Keratinocyte (primary cell): ENCODE results near the gene GNPTG. TPM values are rescaled to one million over a fixed set of nuclear protein-coding genes. Genes with fewer than 3 reads are reported as not detected.

Source experiments
- DNase-seq: peaks from one replicate; pipeline ENCODE4 v3.0.0-alpha.2; 2011; ENCODE audit warnings: low read depth, missing footprints, low spot score
- FAIRE-seq: peaks from 2 replicates; lab custom pipeline; 2011; peaks lifted over from hg19 to GRCh38; lab: Jason Lieb, UNC
- H2AFZ ChIP-seq: 2 replicates; pipeline ENCODE4 v1.6.0; 2012; ENCODE audit warnings: low read length, control low read depth, inconsistent platforms; ENCODE audit not compliant: control insufficient read depth
- H3K27ac ChIP-seq: 2 replicates; pipeline ENCODE4 v1.5.1; 2011; ENCODE audit warnings: low read length; ENCODE audit not compliant: control insufficient read depth, insufficient read depth
- H3K27me3 ChIP-seq: 3 replicates; pipeline ENCODE4 v1.6.0; 2011; ENCODE audit warnings: low read length; ENCODE audit not compliant: control insufficient read depth, insufficient read depth; ENCODE audit errors: extremely low read depth
- H3K36me3 ChIP-seq, 2 experiments: 2 replicates in 1 of 2; 3 replicates in 1 of 2; pipeline ENCODE4 v1.5.1; 2011; ENCODE audit warnings: low read length in 2 of 2, mild to moderate bottlenecking in 1 of 2; ENCODE audit not compliant: control insufficient read depth in 2 of 2, insufficient read depth in 2 of 2; ENCODE audit errors: extremely low read depth in 1 of 2
- H3K4me1 ChIP-seq: 3 replicates; pipeline ENCODE4 v1.5.1; 2011; ENCODE audit warnings: low read length; ENCODE audit not compliant: control insufficient read depth, insufficient read depth; ENCODE audit errors: extremely low read depth
- H3K4me2 ChIP-seq: 3 replicates; pipeline ENCODE4 v1.6.0; 2011; ENCODE audit warnings: low read depth, low read length; ENCODE audit not compliant: control insufficient read depth, insufficient read depth; ENCODE audit errors: extremely low read depth
- H3K4me3 ChIP-seq, 3 experiments: fragments of 200-600 bp in 1 of 3; sonication (generic) in 1 of 3; 2 replicates in 2 of 3; 3 replicates in 1 of 3; pipeline ENCODE4 v1.5.1; 2011 to 2016; ENCODE audit warnings: low read length in 3 of 3, mild to moderate bottlenecking in 3 of 3, control low read depth in 2 of 3, inconsistent platforms in 1 of 3, low read depth in 1 of 3, mixed read lengths in 1 of 3, mixed run types in 1 of 3, moderate library complexity in 1 of 3; ENCODE audit not compliant: control insufficient read depth in 2 of 3, insufficient read depth in 2 of 3; ENCODE audit errors: extremely low read depth in 1 of 3
- H3K79me2 ChIP-seq: 2 replicates; pipeline ENCODE4 v1.6.0; 2012; ENCODE audit warnings: low read length; ENCODE audit not compliant: control insufficient read depth, insufficient read depth
- H3K9ac ChIP-seq: 3 replicates; pipeline ENCODE4 v1.6.0; 2011; ENCODE audit warnings: low read length; ENCODE audit not compliant: control insufficient read depth, insufficient read depth; ENCODE audit errors: extremely low read depth
- H3K9me1 ChIP-seq: 3 replicates; pipeline ENCODE4 v1.6.0; 2011; ENCODE audit warnings: low read length; ENCODE audit not compliant: control insufficient read depth, insufficient read depth; ENCODE audit errors: extremely low read depth
- H3K9me3 ChIP-seq: 2 replicates; pipeline ENCODE4 v1.5.1; 2012; ENCODE audit warnings: low read depth, low read length; ENCODE audit not compliant: control insufficient read depth
- H4K20me1 ChIP-seq: 3 replicates; pipeline ENCODE4 v1.6.0; 2011; ENCODE audit warnings: low read length; ENCODE audit not compliant: control insufficient read depth, insufficient read depth; ENCODE audit errors: extremely low read depth
- EZH2 ChIP-seq: IDR thresholded peaks from one replicate; pipeline ENCODE4 v1.6.1; 2012; ENCODE audit warnings: inconsistent platforms, mild to moderate bottlenecking, low read length, moderate library complexity
- dilution Hi-C: fragments of 300-500 bp; cut with MboI; formaldehyde crosslinking; loops from one replicate; pipeline ENCODE4 v1.7.0; 2020; ENCODE audit warnings: low sequenced_read_pairs; ENCODE audit not compliant: extremely low pct_ligation_motif_present
- polyA plus RNA-seq, 5 experiments: library from polyadenylated mRNA; depleted of rRNA in 3 of 5; stranded (reverse) in 3 of 5; stranded (forward) in 1 of 5; unstranded in 1 of 5; fragments of >200 nt; gene quantifications; 1 replicate in 1 of 5; 2 replicates in 3 of 5; 3 replicates in 1 of 5; pipeline versions ENCODE4 v1.2.1 to v1.2.3, GENCODE V29; 2011 to 2012; ENCODE audit warnings: missing spikeins in 2 of 5, low read depth in 1 of 5, low replicate concordance in 1 of 5
- TF ChIP-seq, protein P1 (sequence below), 3 experiments: IDR thresholded peaks in 1 of 3; conservative IDR thresholded peaks in 1 of 3; optimal IDR thresholded peaks in 1 of 3; 2 replicates in 2 of 3; 3 replicates in 1 of 3; pipeline versions ENCODE3 to v1.5.1; 2011; ENCODE audit warnings: low read length in 3 of 3, mild to moderate bottlenecking in 3 of 3, moderate library complexity in 2 of 3, control low read depth in 1 of 3, inconsistent platforms in 1 of 3; ENCODE audit not compliant: insufficient read depth in 2 of 3; ENCODE audit errors: extremely low read depth in 1 of 3

GNPTG gene
- polyA plus RNA-seq, 1 donor (not counting 4 experiments of a cell fraction or from before 2014, with no cell fraction given) = 30.9 TPM

DNA sequence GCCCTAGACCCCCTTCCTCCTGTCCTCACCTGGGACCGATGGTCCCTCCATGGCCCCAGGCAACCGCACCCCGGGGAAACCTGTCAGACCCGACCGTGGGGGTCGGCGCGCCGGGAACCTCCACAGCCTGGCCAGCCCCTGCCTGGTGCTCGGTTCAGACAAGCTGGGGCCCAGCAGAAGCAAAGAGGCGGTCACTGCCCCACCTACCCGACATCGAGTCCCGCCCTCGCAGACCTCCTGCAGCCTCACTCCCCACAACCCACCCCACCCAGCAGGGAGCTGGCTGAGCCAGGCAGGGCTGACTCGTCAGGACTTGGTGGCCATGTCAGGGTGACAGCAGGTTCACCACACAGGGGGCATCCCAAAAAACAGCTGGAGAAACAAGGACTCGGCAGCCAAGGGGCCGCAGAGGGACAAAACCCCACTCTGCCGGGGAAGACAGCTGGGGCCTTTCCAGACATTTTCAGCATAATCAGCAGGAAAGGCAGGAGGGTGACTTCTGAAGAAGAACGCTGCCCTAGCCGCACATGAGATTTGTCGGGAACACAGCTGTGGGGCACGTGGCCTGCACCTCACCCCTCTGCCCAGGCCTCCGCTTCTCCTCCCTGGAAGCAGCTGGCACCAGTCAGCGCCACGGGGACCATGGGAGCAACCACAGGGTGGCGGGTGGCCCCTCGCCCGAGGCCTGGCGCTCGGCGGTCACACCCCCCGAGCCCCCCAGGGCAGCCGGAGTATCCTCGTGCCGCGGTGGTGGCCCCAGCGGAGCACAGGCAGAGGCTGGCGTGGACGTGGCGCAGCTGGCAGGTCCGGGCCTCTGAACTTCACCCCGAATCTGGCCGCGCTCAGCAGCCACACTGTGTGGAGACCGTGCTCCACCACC lies 22.9 kb downstream of the GNPTG start:
- Histone ChIP-seq H3K4me3 (no peak overlapping the region), H3K9me1 (no peaks in the 10 kb centered on the region), H3K27me3 (no peaks in the 10 kb centered on the region), H3K9ac (no peak overlapping the region), H3K27ac (no peak overlapping the region), H3K4me1 (peaks cover 7% of the 10 kb centered on the region), H3K4me2 (no peak overlapping the region), H3K9me3 (no peaks in the 10 kb centered on the region), H3K79me2 (no peaks in the 10 kb centered on the region), H4K20me1 (no peaks in the 10 kb centered on the region), H3K36me3 (peaks cover 0 to 2% of the 10 kb centered on the region in 2 experiments), H2AFZ (no peak overlapping the region)
- FAIRE-seq = no peak
- dilution Hi-C loops = no loop called here
- no peak for DNase-seq
- TF ChIP-seq, protein P1, sequence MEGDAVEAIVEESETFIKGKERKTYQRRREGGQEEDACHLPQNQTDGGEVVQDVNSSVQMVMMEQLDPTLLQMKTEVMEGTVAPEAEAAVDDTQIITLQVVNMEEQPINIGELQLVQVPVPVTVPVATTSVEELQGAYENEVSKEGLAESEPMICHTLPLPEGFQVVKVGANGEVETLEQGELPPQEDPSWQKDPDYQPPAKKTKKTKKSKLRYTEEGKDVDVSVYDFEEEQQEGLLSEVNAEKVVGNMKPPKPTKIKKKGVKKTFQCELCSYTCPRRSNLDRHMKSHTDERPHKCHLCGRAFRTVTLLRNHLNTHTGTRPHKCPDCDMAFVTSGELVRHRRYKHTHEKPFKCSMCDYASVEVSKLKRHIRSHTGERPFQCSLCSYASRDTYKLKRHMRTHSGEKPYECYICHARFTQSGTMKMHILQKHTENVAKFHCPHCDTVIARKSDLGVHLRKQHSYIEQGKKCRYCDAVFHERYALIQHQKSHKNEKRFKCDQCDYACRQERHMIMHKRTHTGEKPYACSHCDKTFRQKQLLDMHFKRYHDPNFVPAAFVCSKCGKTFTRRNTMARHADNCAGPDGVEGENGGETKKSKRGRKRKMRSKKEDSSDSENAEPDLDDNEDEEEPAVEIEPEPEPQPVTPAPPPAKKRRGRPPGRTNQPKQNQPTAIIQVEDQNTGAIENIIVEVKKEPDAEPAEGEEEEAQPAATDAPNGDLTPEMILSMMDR (optimal IDR thresholded peaks at IDR 0.05 in 1 of 3, IDR thresholded peaks at IDR 0.05 in 1 of 3, conservative IDR thresholded peaks at IDR 0.05 in 1 of 3; ENCODE audit: extremely low read depth in 1 of 3, insufficient read depth in 2 of 3, low read length in 3 of 3) = no peak
- TF ChIP-seq EZH2 = no peak

DNA sequence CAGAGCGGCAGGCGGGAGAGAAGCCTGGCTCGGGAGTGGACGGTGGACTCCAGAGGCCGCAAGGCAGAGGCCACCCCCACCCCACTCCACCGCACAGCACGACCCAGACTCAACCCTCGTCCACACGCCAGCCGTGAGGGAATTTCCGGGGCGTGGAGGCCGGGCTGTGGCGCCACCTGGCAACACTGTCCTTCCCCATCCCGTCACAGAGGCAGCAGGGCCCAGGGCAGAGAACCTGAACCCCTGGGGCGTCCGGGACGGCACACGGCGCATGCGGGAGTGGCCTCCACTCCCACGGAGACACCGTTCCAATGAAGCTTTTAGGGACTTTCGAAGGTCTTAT lies 23.5 kb downstream of the GNPTG start:
- TF ChIP-seq, protein P1 (optimal IDR thresholded peaks at IDR 0.05 in 1 of 3, IDR thresholded peaks at IDR 0.05 in 1 of 3, conservative IDR thresholded peaks at IDR 0.05 in 1 of 3; ENCODE audit: extremely low read depth in 1 of 3, insufficient read depth in 2 of 3, low read length in 3 of 3) = no peak
- no peak for TF ChIP-seq EZH2
- no peaks in the 10 kb centered on the region for H3K79me2 ChIP-seq
- no peak overlapping the region for H3K4me2 ChIP-seq
- H3K4me1 ChIP-seq = peaks cover 7% of the 10 kb centered on the region
- no peak overlapping the region for H3K9ac ChIP-seq
- FAIRE-seq (no peak), DNase-seq (no peak)
- H3K9me3 ChIP-seq = no peaks in the 10 kb centered on the region
- H2AFZ ChIP-seq = no peak overlapping the region
- dilution Hi-C loops = no loop called here
- no peaks in the 10 kb centered on the region for H3K27me3 ChIP-seq
- no peaks in the 10 kb centered on the region for H3K9me1 ChIP-seq
- no peak overlapping the region for H3K4me3 ChIP-seq
- no peaks in the 10 kb centered on the region for H3K36me3 ChIP-seq
- H4K20me1 ChIP-seq = no peaks in the 10 kb centered on the region
- no peak overlapping the region for H3K27ac ChIP-seq
